K562 (cell line): ENCODE results near the gene SMAD3. TPM values are rescaled to one million over a fixed set of nuclear protein-coding genes. Genes with fewer than 3 reads are reported as not detected.

Experiments used
- FIP1L1 ChIP-seq: fragments of 200-400 bp; formaldehyde crosslinking; IDR thresholded peaks from 2 replicates; pipeline ENCODE4 v1.6.1; 2018; ENCODE audit warnings: mild to moderate bottlenecking, low read depth, low read length; ENCODE audit not compliant: poor library complexity, severe bottlenecking
- FOS ChIP-seq: IDR thresholded peaks from 3 replicates; pipeline ENCODE4 v1.6.1; 2011; ENCODE audit not compliant: insufficient read length; ENCODE audit errors: extremely low read depth
- FOXP1 ChIP-seq: sonication (generic); formaldehyde crosslinking; IDR thresholded peaks from 2 replicates; pipeline ENCODE4 v1.8.0; 2022; ENCODE audit warnings: mild to moderate bottlenecking, missing genetic modification reagents
- GABPB2 ChIP-seq: fragments of 250-450 bp; sonication (Bioruptor Pico); conservative IDR thresholded peaks from 2 replicates; pipeline ENCODE4 v1.5.1; 2021; ENCODE audit warnings: mild to moderate bottlenecking
- KDM5B ChIP-seq: fragments of 200-600 bp; sonication (generic); IDR thresholded peaks from 2 replicates; pipeline ENCODE4 v1.6.1; 2012; ENCODE audit warnings: low read depth, mild to moderate bottlenecking, moderate library complexity, low read length, control low read depth, inconsistent platforms; ENCODE audit not compliant: insufficient replicate concordance
- MBD2 ChIP-seq: sonication (generic); IDR thresholded peaks from 2 replicates; pipeline ENCODE4 v1.6.1; 2016; ENCODE audit warnings: low read depth, borderline replicate concordance
- ZEB2 ChIP-seq: fragments of 450-650 bp; IDR thresholded peaks from 2 replicates; pipeline ENCODE4 v1.6.1; 2016
- ZNF121 ChIP-seq: sonication (generic); formaldehyde crosslinking; conservative IDR thresholded peaks from 2 replicates; pipeline ENCODE4 v1.8.0; 2022; ENCODE audit warnings: missing genetic modification reagents
- ZNF561 ChIP-seq: fragments of 450-650 bp; formaldehyde crosslinking; conservative IDR thresholded peaks from 2 replicates; pipeline ENCODE4 v1.4.0; 2020; ENCODE audit warnings: mild to moderate bottlenecking, moderate library complexity
- ZNF644 ChIP-seq: fragments of 200-800 bp; sonication (Bioruptor generic); IDR thresholded peaks from 2 replicates; pipeline ENCODE4 v1.6.1; 2016; ENCODE audit warnings: low read depth, missing genetic modification characterization, missing compliant biosample characterization
- ZNF668 ChIP-seq: fragments of 250-450 bp; sonication (Bioruptor Pico); IDR thresholded peaks from 2 replicates; pipeline ENCODE4 v1.8.0; 2022; ENCODE audit warnings: mild to moderate bottlenecking, inconsistent platforms
- polyA plus RNA-seq, 8 experiments: library from polyadenylated mRNA; depleted of rRNA in 4 of 8; stranded (reverse) in 5 of 8; unstranded in 3 of 8; fragments of >200 nt; fragmentation: Nextera tagmentation in 2 of 8; fragmentation: Illumina TruSeq in 1 of 8; extraction: Ambion mirVana in 2 of 8; extraction: Trizol in 1 of 8; gene quantifications; 2 replicates each; pipeline versions ENCODE4 v1.2.1 to v1.2.3, GENCODE V29; 2011 to 2014; ENCODE audit warnings: inconsistent platforms in 1 of 8, missing spikeins in 1 of 8
- total RNA-seq, 7 experiments: library from RNA; depleted of rRNA in 6 of 7; stranded (reverse); fragments of >200 nt in 6 of 7; fragmentation: Illumina TruSeq in 2 of 7; extraction: Trizol in 2 of 7; gene quantifications; 2 replicates each; pipeline versions ENCODE4 v1.2.1 to v1.2.3, GENCODE V29; 2011 to 2021; ENCODE audit warnings: low replicate concordance in 1 of 7
- TF ChIP-seq, protein P1 (sequence below): fragments of 450-650 bp; IDR thresholded peaks from 2 replicates; pipeline ENCODE4 v1.7.1; 2018; ENCODE audit warnings: mild to moderate bottlenecking, low read depth; ENCODE audit not compliant: partially characterized antibody
- TF ChIP-seq, protein P2 (sequence below): fragments of 250-450 bp; sonication (Bioruptor Pico); IDR thresholded peaks from 2 replicates; pipeline ENCODE4 v1.8.0; 2022; ENCODE audit warnings: inconsistent platforms
- TF ChIP-seq, protein P3 (sequence below), 2 experiments: fragments of 450-650 bp in 1 of 2; sonication (generic) in 1 of 2; formaldehyde crosslinking; conservative IDR thresholded peaks; 2 replicates each; pipeline versions ENCODE4 v1.4.0 to v1.8.1; 2020 to 2022; ENCODE audit warnings: mild to moderate bottlenecking in 1 of 2, missing genetic modification reagents in 1 of 2
- TF ChIP-seq, protein P4 (sequence below): fragments of 450-650 bp; IDR thresholded peaks from 2 replicates; pipeline ENCODE4 v1.6.1; 2017; ENCODE audit warnings: antibody characterized with exemption
- TF ChIP-seq, protein P5 (sequence below): fragments of 250-450 bp; sonication (Bioruptor Pico); IDR thresholded peaks from 2 replicates; pipeline ENCODE4 v1.4.0; 2020; ENCODE audit warnings: borderline replicate concordance

SMAD3 gene
- total and polyA plus RNA-seq, 9 of the 15 experiments (the other 6 are each of a cell fraction or from before 2014, with no cell fraction given) = 4.3 to 39.2 (median 11.1) TPM

DNA sequence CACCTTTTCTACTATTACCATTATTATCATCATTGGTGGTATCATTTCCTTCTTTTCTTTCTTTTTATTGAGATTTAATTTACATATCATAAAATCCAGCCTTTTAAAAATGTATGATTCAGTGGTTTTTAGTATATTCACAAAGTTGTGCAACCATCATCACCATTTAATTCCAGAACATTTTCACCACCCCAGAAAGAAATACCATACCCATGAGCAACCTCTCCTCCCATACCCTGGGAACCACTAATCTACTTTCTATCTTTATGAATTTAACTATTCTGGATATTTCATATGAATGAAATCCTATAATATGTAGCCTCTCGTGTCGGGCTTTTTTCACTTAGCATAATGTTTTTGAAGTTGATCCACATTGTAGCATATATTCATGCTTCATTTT, 159.9 kb downstream of the SMAD3 start (continued):
- TF ChIP-seq, protein P1, sequence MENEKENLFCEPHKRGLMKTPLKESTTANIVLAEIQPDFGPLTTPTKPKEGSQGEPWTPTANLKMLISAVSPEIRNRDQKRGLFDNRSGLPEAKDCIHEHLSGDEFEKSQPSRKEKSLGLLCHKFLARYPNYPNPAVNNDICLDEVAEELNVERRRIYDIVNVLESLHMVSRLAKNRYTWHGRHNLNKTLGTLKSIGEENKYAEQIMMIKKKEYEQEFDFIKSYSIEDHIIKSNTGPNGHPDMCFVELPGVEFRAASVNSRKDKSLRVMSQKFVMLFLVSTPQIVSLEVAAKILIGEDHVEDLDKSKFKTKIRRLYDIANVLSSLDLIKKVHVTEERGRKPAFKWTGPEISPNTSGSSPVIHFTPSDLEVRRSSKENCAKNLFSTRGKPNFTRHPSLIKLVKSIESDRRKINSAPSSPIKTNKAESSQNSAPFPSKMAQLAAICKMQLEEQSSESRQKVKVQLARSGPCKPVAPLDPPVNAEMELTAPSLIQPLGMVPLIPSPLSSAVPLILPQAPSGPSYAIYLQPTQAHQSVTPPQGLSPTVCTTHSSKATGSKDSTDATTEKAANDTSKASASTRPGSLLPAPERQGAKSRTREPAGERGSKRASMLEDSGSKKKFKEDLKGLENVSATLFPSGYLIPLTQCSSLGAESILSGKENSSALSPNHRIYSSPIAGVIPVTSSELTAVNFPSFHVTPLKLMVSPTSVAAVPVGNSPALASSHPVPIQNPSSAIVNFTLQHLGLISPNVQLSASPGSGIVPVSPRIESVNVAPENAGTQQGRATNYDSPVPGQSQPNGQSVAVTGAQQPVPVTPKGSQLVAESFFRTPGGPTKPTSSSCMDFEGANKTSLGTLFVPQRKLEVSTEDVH = no peak
- no peak for TF ChIP-seq ZNF668 (CRISPR knock-in tag)
- TF ChIP-seq ZNF644 = no peak
- TF ChIP-seq MBD2 = no peak
- TF ChIP-seq FOS = no peak
- TF ChIP-seq GABPB2 (CRISPR knock-in tag) = no peak
- no peak for TF ChIP-seq ZNF121 (CRISPR knock-in tag)
- no peak for TF ChIP-seq ZNF561 (CRISPR knock-in tag)
- TF ChIP-seq, protein P2, sequence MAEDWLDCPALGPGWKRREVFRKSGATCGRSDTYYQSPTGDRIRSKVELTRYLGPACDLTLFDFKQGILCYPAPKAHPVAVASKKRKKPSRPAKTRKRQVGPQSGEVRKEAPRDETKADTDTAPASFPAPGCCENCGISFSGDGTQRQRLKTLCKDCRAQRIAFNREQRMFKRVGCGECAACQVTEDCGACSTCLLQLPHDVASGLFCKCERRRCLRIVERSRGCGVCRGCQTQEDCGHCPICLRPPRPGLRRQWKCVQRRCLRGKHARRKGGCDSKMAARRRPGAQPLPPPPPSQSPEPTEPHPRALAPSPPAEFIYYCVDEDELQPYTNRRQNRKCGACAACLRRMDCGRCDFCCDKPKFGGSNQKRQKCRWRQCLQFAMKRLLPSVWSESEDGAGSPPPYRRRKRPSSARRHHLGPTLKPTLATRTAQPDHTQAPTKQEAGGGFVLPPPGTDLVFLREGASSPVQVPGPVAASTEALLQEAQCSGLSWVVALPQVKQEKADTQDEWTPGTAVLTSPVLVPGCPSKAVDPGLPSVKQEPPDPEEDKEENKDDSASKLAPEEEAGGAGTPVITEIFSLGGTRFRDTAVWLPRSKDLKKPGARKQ (CRISPR knock-in tag) = no peak
- TF ChIP-seq, protein P3, sequence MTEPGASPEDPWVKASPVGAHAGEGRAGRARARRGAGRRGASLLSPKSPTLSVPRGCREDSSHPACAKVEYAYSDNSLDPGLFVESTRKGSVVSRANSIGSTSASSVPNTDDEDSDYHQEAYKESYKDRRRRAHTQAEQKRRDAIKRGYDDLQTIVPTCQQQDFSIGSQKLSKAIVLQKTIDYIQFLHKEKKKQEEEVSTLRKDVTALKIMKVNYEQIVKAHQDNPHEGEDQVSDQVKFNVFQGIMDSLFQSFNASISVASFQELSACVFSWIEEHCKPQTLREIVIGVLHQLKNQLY (CRISPR knock-in tag; conservative IDR thresholded peaks at IDR 0.05) = no peak
- no peak for TF ChIP-seq ZEB2
- TF ChIP-seq FOXP1 (CRISPR knock-in tag) = no peak
- TF ChIP-seq KDM5B = no peak
- TF ChIP-seq FIP1L1 = no peak
- TF ChIP-seq, protein P4, sequence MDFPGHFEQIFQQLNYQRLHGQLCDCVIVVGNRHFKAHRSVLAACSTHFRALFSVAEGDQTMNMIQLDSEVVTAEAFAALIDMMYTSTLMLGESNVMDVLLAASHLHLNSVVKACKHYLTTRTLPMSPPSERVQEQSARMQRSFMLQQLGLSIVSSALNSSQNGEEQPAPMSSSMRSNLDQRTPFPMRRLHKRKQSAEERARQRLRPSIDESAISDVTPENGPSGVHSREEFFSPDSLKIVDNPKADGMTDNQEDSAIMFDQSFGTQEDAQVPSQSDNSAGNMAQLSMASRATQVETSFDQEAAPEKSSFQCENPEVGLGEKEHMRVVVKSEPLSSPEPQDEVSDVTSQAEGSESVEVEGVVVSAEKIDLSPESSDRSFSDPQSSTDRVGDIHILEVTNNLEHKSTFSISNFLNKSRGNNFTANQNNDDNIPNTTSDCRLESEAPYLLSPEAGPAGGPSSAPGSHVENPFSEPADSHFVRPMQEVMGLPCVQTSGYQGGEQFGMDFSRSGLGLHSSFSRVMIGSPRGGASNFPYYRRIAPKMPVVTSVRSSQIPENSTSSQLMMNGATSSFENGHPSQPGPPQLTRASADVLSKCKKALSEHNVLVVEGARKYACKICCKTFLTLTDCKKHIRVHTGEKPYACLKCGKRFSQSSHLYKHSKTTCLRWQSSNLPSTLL = no peak
- TF ChIP-seq, protein P5, sequence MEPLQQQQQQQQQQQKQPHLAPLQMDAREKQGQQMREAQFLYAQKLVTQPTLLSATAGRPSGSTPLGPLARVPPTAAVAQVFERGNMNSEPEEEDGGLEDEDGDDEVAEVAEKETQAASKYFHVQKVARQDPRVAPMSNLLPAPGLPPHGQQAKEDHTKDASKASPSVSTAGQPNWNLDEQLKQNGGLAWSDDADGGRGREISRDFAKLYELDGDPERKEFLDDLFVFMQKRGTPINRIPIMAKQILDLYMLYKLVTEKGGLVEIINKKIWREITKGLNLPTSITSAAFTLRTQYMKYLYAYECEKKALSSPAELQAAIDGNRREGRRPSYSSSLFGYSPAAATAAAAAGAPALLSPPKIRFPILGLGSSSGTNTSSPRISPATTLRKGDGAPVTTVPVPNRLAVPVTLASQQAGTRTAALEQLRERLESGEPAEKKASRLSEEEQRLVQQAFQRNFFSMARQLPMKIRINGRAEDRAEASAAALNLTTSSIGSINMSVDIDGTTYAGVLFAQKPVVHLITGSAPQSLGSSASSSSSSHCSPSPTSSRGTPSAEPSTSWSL = no peak
